HepG2 (cell line): ENCODE measurements around the gene ACBD6.

Experiments
- CEBPB ChIP-seq: IDR thresholded peaks from 2 replicates; pipeline ENCODE4 v1.6.1; 2011; ENCODE audit warnings: low read depth, low read length, improper control_type of control experiment, borderline replicate concordance
- ZNF367 ChIP-seq: sonication (generic); formaldehyde crosslinking; IDR thresholded peaks from 2 replicates; pipeline ENCODE4 v1.4.0; 2020; ENCODE audit warnings: missing genetic modification reagents, borderline replicate concordance
- TF ChIP-seq, protein P1 (sequence below): sonication (generic); formaldehyde crosslinking; IDR thresholded peaks from 2 replicates; pipeline ENCODE4 v1.5.0; 2020; ENCODE audit warnings: mild to moderate bottlenecking, missing genetic modification reagents, moderate library complexity
- TF ChIP-seq, protein P2 (sequence below): sonication (generic); formaldehyde crosslinking; IDR thresholded peaks from 2 replicates; pipeline ENCODE4 v1.5.1; 2020; ENCODE audit warnings: mild to moderate bottlenecking, missing genetic modification reagents, moderate library complexity

DNA sequence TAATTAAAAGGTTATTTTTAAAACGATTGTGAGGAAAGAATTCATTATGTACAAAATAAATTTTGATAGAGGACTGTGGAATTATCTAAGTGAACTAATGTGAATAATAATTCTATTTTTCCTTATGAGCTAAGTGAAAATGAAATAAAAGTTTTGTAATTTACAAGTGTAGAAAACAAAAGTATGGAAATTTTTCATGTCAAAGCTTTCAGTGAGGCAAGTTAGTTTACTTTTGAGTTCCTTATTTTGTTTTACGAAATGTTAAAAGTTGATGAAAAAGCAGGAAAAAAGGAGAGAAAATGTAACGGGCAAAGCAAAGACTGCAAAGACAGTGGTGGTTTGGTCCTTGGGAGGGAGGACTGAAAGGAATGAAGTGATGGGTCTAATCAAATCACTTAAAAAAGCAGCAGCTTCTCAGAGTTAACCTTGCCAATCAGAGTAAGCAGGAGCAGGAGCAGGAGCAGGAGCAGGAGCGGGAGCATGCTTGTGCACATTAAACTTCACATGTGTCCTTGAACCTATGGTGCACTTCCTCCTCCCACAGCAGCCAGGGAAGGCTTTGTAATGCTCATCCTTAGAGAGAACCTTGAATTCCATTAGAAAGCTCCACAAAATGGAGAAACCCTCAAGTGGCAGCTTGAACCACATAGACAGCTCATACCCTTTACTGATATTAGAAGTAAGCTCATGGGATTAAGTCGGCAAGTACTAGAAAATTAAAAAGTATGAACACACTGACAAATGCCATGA is 139.0 kb downstream of the ACBD6 start:
- TF ChIP-seq, protein P1, sequence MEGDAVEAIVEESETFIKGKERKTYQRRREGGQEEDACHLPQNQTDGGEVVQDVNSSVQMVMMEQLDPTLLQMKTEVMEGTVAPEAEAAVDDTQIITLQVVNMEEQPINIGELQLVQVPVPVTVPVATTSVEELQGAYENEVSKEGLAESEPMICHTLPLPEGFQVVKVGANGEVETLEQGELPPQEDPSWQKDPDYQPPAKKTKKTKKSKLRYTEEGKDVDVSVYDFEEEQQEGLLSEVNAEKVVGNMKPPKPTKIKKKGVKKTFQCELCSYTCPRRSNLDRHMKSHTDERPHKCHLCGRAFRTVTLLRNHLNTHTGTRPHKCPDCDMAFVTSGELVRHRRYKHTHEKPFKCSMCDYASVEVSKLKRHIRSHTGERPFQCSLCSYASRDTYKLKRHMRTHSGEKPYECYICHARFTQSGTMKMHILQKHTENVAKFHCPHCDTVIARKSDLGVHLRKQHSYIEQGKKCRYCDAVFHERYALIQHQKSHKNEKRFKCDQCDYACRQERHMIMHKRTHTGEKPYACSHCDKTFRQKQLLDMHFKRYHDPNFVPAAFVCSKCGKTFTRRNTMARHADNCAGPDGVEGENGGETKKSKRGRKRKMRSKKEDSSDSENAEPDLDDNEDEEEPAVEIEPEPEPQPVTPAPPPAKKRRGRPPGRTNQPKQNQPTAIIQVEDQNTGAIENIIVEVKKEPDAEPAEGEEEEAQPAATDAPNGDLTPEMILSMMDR (CRISPR knock-in tag) = no peak
- TF ChIP-seq CEBPB (no peak), ZNF367 (CRISPR knock-in tag) (no peak)
- TF ChIP-seq, protein P2, sequence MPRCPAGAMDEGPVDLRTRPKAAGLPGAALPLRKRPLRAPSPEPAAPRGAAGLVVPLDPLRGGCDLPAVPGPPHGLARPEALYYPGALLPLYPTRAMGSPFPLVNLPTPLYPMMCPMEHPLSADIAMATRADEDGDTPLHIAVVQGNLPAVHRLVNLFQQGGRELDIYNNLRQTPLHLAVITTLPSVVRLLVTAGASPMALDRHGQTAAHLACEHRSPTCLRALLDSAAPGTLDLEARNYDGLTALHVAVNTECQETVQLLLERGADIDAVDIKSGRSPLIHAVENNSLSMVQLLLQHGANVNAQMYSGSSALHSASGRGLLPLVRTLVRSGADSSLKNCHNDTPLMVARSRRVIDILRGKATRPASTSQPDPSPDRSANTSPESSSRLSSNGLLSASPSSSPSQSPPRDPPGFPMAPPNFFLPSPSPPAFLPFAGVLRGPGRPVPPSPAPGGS = no peak
